SU-DHL-6 (cell line): ENCODE results near the gene SUN5.

Source experiments
- CTCF ChIP-seq: fragments of 200-600 bp; sonication (generic); IDR thresholded peaks from one replicate; pipeline ENCODE4 v1.5.1; 2017; ENCODE audit warnings: antibody characterized with exemption, mild to moderate bottlenecking, low read length, moderate library complexity; ENCODE audit not compliant: insufficient read depth, poor library complexity, severe bottlenecking
- EZH2phosphoT487 ChIP-seq: fragments of 200-600 bp; sonication (generic), shearing (Covaris generic); conservative IDR thresholded peaks from 2 replicates; pipeline ENCODE4 v1.6.1; 2018; ENCODE audit warnings: mild to moderate bottlenecking, antibody characterized with exemption, low read length, moderate library complexity, mixed read lengths

GRCh38 chr20:33034115-33034514, 29.9 kb upstream of the SUN5 start:
- TF ChIP-seq CTCF (no peak), EZH2phosphoT487 (no peak)
